HL-60 (cell line): ENCODE results near the gene PPM1A.

Experiments used
- CTCF ChIP-seq: IDR thresholded peaks from one replicate; pipeline ENCODE4 v1.5.1; 2011; ENCODE audit warnings: low read length, control low read depth, inconsistent platforms; ENCODE audit not compliant: insufficient read depth
- POLR2AphosphoS5 ChIP-seq: IDR thresholded peaks from 2 replicates; pipeline ENCODE4 v1.6.1; 2012; ENCODE audit warnings: low read depth
- REST ChIP-seq: IDR thresholded peaks from 2 replicates; pipeline ENCODE4 v1.6.1; 2012; ENCODE audit warnings: low read depth; ENCODE audit not compliant: insufficient replicate concordance

- TF ChIP-seq REST: no peak
- no peak for TF ChIP-seq CTCF
- no peak for TF ChIP-seq POLR2AphosphoS5
Measured at GRCh38 chr14:60204104-60204842, 44.7 kb upstream of the PPM1A start.
